ENCODE data around the gene MOB3C. TPM values are rescaled to one million over a fixed set of nuclear protein-coding genes. Genes with fewer than 3 reads are reported as not detected.

MOB3C gene
- total RNA-seq, 2 experiments from 2014 or later, result 6.3 to 8.7 TPM

- Mint-ChIP-seq H3K4me3 (no peak overlapping the region), H3K4me1 (ENCODE audit: low read depth) (peaks cover 26% of the 10 kb centered on the region), H3K9me3 (no peaks in the 10 kb centered on the region), H3K36me3 (ENCODE audit: low read depth) (no peaks in the 10 kb centered on the region), H3K27me3 (no peaks in the 10 kb centered on the region), H3K27ac (no peak overlapping the region)
- ChIA-PET CTCF (interaction anchor here (1.0 to 1.3 kb wide), 2 partner anchors 81 to 105 kb away, joined by 3 read pairs; no protein-coding TSS in a partner anchor), POLR2A (interaction anchor here (0.9 to 1.1 kb wide), 2 partner anchors 15 to 38 kb away, joined by 3 read pairs; no protein-coding TSS in a partner anchor)
- intact Hi-C loops (cut with micrococcal nuclease), result loop anchor here (5.0 to 10.0 kb wide), 2 partner anchors 48 to 105 kb away; partner anchors contain the start of gene ATPAF1
- no peak for TF ChIP-seq CTCF (IDR thresholded peaks at IDR 0.05)
- DNase-seq (no peak), ATAC-seq (no peak)
These were observed 3.1 kb upstream of the MOB3C start for GRCh38 chr1:46619656-46620258.

- H3K4me1 Mint-ChIP-seq (ENCODE audit: low read depth), result peaks cover 34% of the 10 kb centered on the region
These were observed 2.3 kb upstream of the MOB3C start for GRCh38 chr1:46618754-46619415.

GRCh38 chr1:46617833-46618232 is 1.2 kb upstream of the MOB3C start:
- POLR2A ChIA-PET, result interaction anchor here (1.2 to 6.4 kb wide), 5 partner anchors 9 to 102 kb away, joined by 3 to 55 read pairs (median 4); partner anchors contain the start of genes ATPAF1 and MKNK1
- Mint-ChIP-seq H3K27me3 (no peaks in the 10 kb centered on the region), H3K9me3 (no peaks in the 10 kb centered on the region), H3K36me3 (ENCODE audit: low read depth) (no peaks in the 10 kb centered on the region), H3K4me1 (ENCODE audit: low read depth) (peaks cover 42% of the 10 kb centered on the region), H3K27ac (no peak overlapping the region), H3K4me3 (peak overlapping the region; percentile 88)
- CTCF ChIA-PET, result interaction anchor here (1.4 to 5.4 kb wide), 3 partner anchors 14 to 57 kb away, joined by 3 to 47 read pairs (median 3); partner anchors contain the start of gene MKNK1
- ATAC-seq (no peak), DNase-seq (no peak)
- TF ChIP-seq CTCF (IDR thresholded peaks at IDR 0.05), result no peak
- intact Hi-C loops (cut with micrococcal nuclease), result loop anchor here (5.0 to 10.0 kb wide), 2 partner anchors 49 to 107 kb away; partner anchors contain the start of gene ATPAF1

More at GRCh38 chr1:46618754-46619415, 2.3 kb upstream of the MOB3C start:
- Mint-ChIP-seq H3K4me3 (no peak overlapping the region), H3K36me3 (ENCODE audit: low read depth) (no peaks in the 10 kb centered on the region), H3K27ac (no peak overlapping the region), H3K27me3 (no peaks in the 10 kb centered on the region), H3K9me3 (no peaks in the 10 kb centered on the region)
- ChIA-PET POLR2A (interaction anchor here (0.9 to 6.4 kb wide), 2 partner anchors 15 to 37 kb away, joined by 3 to 55 read pairs; partner anchors contain the start of gene MKNK1), CTCF (interaction anchor here (1.4 to 5.4 kb wide), 3 partner anchors 13 to 56 kb away, joined by 3 to 47 read pairs (median 3); partner anchors contain the start of gene MKNK1)
- TF ChIP-seq CTCF (IDR thresholded peaks at IDR 0.05), result no peak
- DNase-seq (no peak), ATAC-seq (no peak)
- intact Hi-C loops (cut with micrococcal nuclease), result loop anchor here (5.0 to 10.0 kb wide), 2 partner anchors 48 to 106 kb away; partner anchors contain the start of gene ATPAF1

- ATAC-seq (no peak), DNase-seq (no peak)
- POLR2A ChIA-PET, result interaction anchor here (1.2 to 6.4 kb wide), 7 partner anchors 8 to 314 kb away, joined by 3 to 55 read pairs (median 4); partner anchors contain the start of genes ATPAF1, LRRC41, MKNK1 and UQCRH
- intact Hi-C loops (cut with micrococcal nuclease), result loop anchor here (5.0 to 10.0 kb wide), 2 partner anchors 50 to 108 kb away; partner anchors contain the start of gene ATPAF1
- peak overlapping the region; percentile 88 for H3K4me3 Mint-ChIP-seq
- CTCF ChIA-PET, result interaction anchor here (0.6 to 5.4 kb wide), 6 partner anchors 13 to 108 kb away, joined by 3 to 47 read pairs (median 3); partner anchors contain the start of gene MKNK1
- no peaks in the 10 kb centered on the region for H3K9me3 Mint-ChIP-seq
- peaks cover 46% of the 10 kb centered on the region for H3K4me1 Mint-ChIP-seq (ENCODE audit: low read depth)
- TF ChIP-seq CTCF (IDR thresholded peaks at IDR 0.05), result no peak
- H3K27ac Mint-ChIP-seq, result peak overlapping the region; percentile 86
- no peaks in the 10 kb centered on the region for H3K27me3 Mint-ChIP-seq
- no peaks in the 10 kb centered on the region for H3K36me3 Mint-ChIP-seq (ENCODE audit: low read depth)
These were observed 643 bp upstream of the MOB3C start for GRCh38 chr1:46617108-46617800.
